Fibroblast of the aortic adventitia (primary cell): ENCODE results near the gene SOX6. TPM values are rescaled to one million over a fixed set of nuclear protein-coding genes. Genes with fewer than 3 reads are reported as not detected.

Source experiments
- DNase-seq: peaks from one replicate; pipeline ENCODE4 v3.0.0-alpha.2; 2010; ENCODE audit warnings: low read depth
- H3K4me3 ChIP-seq: 2 replicates; pipeline ENCODE4 v1.5.1; 2011; ENCODE audit warnings: low read depth, mild to moderate bottlenecking, control low read depth, low read length, moderate library complexity
- CTCF ChIP-seq: IDR thresholded peaks from 2 replicates; pipeline ENCODE4 v1.5.1; 2011; ENCODE audit warnings: mild to moderate bottlenecking, low read length, control low read depth, inconsistent platforms; ENCODE audit not compliant: insufficient read depth
- total RNA-seq: library from RNA; depleted of rRNA; stranded (reverse); fragments of >200 nt; gene quantifications from 2 replicates; pipeline ENCODE4 v1.2.3, GENCODE V29; 2012; ENCODE audit warnings: low replicate concordance

Gene SOX6
- total RNA-seq, 1 donor = 0.36 TPM

- DNase-seq = no peak
Measured at GRCh38 chr11:16239141-16240105, 116.9 kb downstream of the SOX6 start.

GRCh38 chr11:16226245-16226644 lies 130.1 kb downstream of the SOX6 start:
- no peak for TF ChIP-seq CTCF
- no peak for DNase-seq
- H3K4me3 ChIP-seq = no peak overlapping the region

More at GRCh38 chr11:16239141-16240105, 116.9 kb downstream of the SOX6 start:
- no peak overlapping the region for H3K4me3 ChIP-seq
- TF ChIP-seq CTCF = no peak

GRCh38 chr11:16225623-16226022 lies 130.7 kb downstream of the SOX6 start:
- no peak for DNase-seq
- TF ChIP-seq CTCF = no peak
- no peak overlapping the region for H3K4me3 ChIP-seq

- DNase-seq = no peak
- TF ChIP-seq CTCF = no peak
- H3K4me3 ChIP-seq = no peak overlapping the region
Measured at GRCh38 chr11:16223558-16223957, 132.8 kb downstream of the SOX6 start.

GRCh38 chr11:16217631-16218030 lies 138.7 kb downstream of the SOX6 start:
- no peak overlapping the region for H3K4me3 ChIP-seq
- DNase-seq = no peak
- no peak for TF ChIP-seq CTCF

- TF ChIP-seq CTCF = no peak
- H3K4me3 ChIP-seq = no peak overlapping the region
- no peak for DNase-seq
Measured at GRCh38 chr11:16216831-16217230, 139.5 kb downstream of the SOX6 start.
